Right hindlimb (tissue), 1 donor: ENCODE measurements around the gene GNB1.
"Not testable (repeated sequence)": the region's sequence is repeated elsewhere in the genome, so short reads cannot be mapped to it uniquely, and the experiment has no call there.

Experiments used
- DNase-seq: peaks from one replicate; pipeline ENCODE4 v3.0.0-alpha.2; 2018

Gene GNB1

DNA sequence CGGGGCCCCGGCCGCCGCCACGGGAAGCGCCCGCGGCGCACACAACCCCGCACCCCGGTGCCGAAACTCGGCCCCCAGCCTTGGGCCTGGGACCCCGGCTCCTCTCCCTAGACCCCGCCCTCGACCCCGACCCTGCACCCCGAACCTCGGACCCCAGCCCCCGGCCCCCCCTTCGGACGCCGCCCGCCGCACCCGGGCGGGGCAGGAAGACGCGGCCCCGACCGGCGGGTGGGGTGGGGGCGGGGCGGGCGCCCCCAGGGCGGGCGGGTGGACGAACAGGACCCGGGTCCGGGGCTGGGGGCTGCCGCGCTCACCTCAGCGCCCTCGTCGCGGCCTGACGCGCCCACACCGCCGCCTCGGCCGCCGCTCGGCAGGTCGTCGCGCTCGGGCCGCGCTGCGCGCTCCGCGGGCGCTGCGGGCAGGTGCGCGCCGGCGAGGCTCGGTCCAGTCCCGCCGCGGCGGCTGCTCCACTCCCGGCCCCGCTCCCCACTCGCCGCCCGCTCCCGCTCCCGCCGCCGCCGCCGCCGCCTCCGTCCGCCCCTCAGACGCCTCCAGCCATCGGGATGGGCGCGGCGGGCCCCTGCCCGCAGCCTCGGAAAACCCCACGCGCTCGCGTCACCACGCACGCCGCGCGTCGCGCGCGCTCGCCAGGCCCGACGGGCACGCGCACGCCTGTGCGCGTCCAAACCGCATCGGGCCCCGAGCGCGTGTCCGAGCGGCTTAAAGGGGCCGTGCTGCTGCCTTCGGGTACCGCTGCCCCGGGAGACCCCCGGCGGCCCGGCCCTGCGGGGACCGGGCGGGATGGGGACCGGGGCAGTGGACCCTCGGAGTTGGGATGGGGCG lies at the start of gene GNB1:
TSS of gene GNB1 (minus strand) at position 582 of the 843 bp plus-strand sequence. CDS start 65,634 bp downstream, outside the sequence.
- DNase-seq: peak; percentile 94

DNA sequence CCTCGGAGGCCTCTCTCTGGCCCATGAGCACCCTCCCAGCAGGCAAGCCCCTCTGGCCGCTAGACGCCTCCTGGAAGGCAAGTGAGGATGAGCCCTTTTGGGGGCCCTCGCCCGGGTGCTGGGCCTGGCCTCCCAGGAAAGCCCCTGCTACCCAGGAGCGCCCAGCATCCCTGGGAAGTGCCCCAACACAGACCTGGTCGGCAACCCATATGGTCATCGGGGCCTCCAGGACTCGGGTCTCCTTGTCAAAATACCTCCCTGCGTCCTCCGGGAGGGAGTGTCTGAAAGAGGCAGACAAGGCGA lies 49.2 kb upstream of the GNB1 start:
- DNase-seq: no peak

DNA sequence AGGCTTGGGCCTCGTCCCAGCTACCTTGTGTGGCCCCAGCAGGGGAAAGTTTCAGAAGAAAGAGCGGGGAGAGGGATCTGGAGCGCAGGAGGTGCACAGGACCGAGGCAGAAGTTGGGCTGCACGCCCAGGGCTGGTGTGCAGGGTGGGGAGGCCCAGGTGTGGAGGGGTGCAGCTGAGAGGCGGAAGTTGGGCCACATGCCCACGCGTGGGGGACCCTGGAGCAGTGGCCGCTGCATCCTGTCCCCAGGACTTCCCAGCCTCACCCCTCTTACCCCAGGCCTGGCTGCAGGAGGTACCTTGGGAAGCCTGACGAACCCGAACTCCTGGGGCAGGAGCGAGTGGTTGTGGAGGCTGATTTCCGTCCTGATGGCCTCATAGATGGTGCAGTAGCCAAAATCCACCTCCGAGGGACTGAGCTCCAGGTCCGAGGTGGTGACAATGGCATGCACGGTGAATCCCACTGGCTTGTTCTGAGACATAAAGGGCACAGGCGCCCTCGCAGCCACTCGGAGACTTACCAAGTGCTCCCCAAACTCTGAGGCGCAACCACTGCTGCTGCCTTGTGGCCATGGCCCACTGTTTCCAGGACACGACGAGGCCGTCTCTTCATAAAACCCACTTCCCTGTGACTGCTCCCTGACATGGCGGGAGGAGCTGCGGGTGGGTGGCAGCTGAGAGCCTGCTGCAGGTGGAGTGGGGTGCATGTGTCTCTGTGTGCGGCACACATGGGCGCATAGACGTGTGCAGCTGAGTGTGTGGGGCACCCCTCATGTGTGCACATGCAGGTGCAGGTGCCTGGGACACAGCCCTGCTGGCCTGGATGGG lies 48.6 kb upstream of the GNB1 start:
- no peak for DNase-seq

DNA sequence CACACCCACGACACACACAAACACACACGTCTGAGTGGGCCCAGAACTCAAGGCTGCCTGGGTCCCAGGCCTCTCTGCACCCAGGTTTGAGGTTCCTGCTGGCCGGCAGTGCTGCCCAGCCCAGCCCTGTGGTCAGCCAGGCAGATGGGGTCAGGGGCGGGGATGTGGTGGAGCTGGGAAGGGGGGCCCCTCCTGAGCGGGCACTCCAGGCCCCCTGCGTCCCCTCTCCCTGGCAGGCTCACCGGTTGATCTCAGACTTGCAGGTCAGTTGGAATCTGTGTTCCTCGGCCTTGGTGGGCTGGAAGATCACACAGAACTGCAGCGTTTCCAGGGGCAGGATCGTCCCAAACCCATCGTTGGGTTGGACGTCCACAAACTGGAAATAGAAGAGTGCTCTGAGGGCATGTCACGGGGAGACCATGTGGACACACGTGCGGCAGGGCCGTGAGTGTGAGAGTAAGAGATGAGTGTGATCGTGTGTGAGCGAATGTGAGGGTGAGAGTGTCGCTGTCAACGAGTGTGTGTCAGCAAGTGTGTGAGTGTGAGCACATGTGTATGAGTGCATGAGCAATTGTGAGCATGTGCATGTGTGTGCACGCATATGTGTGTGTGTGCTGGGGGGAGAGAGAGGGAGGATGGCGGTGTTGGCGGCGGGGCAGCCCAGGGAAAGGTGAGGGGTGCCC lies 47.9 kb upstream of the GNB1 start:
- DNase-seq: no peak

DNA sequence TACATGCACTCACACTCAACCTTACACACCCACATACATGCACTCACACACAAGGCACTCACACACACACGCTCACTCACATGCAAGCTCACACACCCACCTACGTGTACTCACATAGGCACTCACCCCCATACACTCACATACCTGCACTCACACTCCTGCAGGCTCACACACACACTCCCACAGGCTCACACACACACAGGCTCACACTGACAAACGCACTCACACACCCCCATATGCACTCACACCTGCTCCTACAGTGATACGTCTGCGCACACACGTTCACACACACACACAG lies 47.3 kb upstream of the GNB1 start:
- no peak for DNase-seq

DNA sequence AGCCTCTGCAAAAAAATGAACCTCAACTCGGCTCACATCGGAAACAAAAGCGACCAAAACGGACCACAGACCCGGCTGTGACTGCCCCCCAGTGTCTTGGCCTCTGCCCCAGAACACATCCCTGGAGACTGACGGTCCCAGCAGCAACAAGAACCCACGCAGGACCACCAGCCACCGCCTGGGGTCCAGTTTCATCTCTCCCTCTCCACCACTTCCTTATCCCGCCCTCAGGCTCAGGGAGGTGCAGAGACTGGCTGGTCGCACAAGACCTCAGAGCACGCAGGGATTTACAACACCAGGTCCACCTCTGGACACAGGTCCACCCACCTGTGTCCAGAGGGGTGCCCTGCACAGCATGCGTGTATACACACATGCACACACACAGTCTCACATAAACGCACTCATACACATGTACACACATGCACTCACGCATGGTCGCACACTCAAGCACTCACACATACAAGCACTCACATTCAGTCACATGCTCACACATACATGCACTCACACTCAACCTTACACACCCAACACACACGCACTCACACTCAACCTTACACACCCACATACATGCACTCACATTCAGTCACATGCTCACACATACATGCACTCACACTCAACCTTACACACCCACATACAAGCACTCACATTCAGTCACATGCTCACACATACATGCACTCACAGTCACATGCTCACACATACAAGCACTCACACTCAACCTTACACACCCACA lies 46.8 kb upstream of the GNB1 start:
- DNase-seq: no peak

DNA sequence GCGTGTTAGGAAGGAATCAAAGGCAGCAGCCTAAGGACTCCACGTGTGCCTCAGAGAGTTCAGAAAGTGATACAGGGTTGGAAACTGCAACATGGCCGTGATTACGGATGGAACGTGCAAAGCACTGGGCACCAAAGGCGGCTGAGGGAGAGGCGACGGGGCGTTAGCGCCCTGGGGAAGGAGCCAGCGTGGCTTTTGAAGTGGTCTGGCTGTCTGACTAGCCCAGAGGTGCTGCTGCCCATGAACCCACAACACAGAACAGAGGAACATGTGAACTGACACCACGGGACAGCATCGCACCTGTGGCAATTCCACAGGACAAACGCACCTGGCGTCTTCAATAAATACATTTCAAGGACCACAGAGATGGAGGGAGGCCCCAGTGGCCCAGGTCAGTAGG lies 46.2 kb upstream of the GNB1 start:
- no peak for DNase-seq

DNA sequence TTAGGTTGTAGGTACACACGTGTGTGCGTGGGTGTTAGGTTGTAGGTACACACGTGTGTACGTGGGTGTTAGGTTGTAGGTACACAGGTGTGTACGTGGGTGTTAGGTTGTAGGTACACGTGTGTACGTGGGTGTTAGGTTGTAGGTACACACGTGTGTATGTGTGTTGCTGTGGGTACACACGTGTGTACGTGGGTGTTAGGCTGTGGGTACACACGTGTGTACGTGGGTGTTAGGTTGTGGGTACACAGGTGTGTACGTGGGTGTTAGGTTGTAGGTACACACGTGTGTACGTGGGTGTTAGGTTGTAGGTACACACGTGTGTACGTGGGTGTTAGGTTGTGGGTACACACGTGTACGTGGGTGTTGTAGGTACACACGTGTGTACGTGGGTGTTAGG lies 44.0 kb upstream of the GNB1 start:
- not testable (repeated sequence) for DNase-seq

DNA sequence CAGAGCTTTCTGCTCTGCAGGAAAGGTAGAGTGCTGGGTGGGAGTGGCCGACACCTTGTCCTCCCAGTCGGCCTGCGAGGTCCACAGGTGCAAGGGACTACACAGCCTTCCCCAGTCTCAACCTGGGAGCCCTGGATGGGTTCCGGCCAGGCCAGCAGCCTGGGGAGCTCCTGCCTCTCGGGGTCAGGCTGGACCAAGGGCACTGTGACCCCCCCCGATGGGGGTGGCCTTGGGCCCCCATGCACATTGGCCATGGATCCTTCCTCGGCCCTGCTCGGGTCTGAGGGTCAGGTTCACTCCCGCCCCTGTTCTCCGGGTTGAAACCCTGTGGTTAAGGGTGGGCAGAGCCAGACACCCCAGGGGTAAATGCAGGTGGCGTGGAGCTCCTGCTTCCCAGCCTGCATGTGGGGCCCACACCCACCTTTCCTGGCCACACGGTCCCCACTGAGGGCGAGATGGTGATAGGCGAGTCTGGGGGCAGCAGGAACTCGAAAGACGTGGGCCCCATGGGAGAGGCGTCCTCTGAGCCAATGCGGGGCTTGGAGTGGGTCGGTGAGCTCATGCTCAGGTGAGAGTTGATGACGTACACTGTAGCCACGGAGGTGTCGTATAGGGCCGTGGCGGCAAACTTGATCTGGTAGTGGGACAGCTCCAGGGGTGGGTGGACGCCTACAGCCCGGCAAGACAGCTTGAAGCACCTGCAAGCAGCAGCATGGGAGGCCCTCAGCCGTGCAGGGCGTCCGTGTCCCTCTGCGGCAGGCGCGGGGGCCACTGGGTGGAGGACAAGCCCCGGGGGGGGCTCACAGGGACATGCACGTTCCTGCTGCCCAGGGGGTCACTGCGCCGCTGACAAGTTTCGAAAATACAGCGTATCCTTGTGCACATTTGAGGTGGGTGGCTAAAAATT lies 39.0 kb upstream of the GNB1 start:
- no peak for DNase-seq

DNA sequence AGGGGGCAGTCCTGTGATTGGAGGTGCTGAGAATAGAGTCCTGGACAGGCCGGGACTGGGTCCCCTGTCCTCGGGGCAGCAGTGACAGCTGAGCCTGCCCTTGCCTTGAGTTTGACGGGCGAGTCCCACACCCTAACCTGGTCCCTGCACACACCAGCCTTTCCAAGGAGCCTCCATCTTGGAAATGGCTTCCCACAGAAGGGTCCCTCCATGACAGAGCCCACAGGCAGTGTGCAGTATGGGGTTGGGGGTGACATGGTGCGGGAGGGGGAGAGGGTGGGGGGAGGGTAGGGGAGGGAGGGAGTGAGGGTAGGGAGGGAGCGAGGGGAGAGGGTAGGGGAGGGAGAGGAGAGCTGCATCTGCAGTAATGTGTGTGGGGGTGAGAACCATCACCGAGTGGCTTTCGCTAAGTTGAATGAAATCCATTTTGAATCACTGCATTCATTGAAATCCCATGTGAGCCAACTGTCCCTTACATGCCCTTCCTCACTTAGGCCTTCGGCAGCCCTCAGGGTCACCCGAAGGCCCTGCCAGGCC lies 38.3 kb upstream of the GNB1 start:
- no peak for DNase-seq

DNA sequence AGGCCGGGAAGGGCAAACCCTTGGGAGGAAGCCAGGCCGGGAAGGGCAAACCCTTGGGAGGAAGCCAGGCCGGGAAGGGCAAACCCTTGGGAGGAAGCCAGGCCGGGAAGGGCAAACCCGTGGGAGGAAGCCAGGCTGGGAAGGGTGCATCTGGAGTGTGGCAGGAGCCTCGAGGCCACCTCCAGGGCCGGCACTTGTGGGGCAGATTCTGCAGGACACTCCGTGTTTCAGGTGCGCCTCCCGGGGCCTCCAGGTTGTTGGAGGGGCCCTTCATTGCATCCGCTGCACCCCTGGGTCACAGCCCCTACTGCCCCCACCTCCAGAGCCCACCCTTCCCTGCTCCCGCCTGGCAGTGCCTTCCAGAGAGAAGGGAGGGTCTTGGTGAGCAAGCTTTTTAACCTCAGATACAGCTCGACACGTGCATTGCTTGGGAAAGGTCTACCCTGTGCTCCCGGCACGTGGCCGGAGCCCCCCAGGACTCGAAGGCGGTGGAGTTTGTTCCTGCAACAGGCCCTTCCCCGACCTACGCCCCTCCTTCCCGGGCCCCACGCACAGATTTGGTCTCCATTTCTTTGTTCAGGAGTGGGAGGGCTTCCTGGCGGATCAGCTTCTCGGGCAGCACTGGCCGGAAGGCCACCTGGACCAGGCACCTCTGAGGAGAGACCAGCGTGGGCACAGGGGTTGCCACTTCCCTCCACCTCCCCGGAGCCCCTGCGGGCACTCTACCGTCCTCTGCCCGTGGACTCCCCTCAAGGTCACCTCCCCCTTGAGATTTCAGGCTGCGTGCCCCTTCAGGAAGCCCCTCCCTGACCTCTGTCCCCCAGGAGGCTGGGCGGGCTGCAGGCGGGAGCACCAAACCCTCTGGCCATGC lies 37.6 kb upstream of the GNB1 start:
- no peak for DNase-seq

DNA sequence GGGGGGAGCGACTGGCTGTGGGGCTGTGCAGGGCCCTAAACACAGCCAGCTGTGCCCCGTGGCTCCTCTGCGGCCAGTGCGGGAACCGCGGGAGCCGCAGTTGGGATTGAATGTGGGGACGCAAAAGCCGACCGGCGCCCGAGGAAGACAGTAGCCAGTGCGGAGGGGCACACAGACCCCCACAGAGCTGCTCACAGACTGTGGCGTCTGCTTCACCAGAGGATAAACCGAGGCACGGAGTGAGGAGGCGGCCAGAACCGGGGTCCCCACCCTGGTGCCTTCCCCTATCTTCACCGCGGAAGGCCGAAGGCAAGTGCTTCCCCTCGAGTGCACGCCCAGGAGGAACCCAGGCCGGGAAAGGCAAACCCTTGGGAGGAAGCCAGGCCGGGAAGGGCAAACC lies 36.9 kb upstream of the GNB1 start:
- DNase-seq: no peak

DNA sequence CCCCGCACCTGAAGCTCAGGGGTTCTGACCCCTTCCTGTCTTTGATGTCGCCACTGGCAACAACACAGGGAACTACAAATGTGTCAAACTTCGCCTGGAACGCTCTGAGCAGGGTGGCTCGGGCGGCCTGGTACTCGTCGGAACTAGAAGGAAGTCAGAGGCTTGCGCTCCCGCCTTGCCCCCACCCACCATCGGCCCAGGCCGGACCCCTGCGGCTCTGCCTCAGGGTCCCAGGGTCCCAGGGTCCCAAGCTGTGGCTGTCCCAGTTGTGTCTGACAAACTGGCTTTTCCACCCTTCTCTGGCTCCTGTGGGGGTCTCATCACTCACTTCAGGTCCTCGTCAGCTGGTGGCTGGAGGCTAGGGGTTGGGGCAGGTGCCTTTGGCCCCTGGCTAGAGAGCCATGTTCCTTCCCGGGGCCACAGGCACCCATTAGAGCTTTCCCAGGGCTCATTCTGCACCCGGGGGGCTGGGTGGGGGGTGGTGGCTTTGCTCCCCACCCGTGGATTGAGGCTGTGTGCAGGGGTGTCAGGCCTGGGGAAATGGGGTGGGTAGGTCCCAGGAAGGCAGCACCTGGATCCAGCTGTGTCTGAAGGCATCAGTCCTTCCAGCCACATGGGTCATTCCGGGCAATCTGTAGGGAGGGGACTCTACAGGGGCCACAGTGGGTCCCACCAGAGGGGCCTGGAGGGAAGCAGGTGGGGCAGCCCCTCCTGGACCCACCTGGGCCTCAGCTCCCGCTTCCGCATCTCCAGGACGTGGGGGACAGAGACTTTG lies 36.2 kb upstream of the GNB1 start:
- DNase-seq: peak; percentile 6

DNA sequence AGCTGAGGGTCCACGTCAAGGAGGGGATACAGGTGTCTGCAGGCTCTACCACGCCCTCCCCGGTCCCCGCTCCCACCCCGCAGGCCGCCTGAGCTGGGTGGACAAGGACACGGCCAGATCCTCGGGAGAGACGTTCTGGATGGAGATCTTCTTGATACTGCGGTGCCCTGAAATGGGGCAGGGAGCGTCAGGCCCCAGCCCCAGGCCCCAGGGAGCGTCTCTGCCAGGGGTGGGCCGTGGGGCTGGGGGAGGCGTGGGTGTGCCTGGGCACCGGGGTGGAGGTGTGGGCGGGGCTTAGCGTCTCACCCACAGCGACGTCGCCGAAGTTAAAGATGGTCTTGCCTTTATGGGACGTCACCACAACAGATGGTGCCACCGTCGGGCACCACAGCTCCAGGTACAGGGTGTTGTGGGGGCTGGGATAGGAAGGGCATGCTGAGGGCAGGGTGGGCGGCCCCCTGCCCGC lies 35.5 kb upstream of the GNB1 start:
- DNase-seq: no peak

DNA sequence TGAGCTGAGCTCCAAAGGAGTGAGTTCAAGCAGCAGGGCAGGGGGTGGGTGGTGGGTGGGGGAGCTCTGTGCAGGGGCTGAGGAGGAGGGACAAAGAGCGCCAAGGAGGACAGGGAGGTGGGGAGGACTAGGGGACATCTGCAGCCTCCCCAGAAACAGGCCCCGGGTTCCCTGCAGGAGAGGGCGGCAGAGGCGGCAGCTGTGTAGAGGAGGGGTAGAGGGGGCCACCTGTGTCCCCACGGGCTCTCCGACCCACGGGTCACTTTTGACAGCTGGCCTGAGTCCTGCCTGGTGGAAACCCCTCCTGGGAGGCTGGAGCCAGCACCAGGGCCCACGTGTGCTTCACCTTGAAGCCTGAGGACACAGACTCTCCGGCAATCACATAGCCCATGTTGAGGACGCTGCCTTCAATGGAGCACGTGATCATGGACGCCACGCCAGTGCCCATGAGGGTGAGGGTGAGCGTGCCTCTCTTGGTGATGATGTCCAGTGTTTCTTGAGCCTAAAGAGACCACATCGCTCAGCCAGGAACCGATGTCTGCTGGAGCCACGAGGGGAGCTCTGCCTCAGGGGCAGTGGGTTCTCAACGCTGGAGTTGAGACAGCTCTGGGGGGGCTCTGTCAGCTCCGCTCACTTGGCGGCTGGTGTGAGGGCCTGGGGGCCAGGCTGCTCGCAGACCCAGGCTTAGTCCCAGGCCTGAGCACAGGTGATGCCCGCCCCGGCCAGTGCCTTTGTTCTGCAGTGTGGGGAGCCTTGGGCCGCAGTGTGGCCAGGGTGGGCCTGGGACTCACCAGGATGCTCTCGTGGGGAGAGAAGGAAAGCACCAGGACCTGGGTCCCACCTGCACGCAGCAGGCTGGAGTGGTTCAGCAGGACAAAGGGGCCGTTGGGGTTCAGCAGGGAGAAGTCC lies 34.8 kb upstream of the GNB1 start:
- peak; percentile 14 for DNase-seq

DNA sequence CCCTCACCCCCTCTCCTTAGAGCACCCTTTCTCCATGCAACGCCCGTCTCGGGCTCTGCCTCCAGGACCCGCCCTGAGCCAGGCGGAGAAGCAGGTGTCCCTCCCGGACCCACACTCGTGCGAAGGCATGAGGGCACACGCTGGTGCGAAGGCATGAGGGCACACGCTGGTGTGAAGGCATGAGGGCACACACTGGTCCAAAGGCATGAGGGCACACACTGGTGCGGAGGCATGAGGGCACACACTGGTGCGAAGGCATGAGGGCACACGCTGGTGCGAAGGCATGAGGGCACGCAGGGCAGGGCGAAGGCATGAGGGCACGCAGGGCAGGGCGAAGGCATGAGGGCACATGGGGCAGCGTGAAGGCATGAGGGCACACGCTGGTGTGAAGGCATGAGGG lies 34.0 kb upstream of the GNB1 start:
- peak; percentile 17 for DNase-seq

DNA sequence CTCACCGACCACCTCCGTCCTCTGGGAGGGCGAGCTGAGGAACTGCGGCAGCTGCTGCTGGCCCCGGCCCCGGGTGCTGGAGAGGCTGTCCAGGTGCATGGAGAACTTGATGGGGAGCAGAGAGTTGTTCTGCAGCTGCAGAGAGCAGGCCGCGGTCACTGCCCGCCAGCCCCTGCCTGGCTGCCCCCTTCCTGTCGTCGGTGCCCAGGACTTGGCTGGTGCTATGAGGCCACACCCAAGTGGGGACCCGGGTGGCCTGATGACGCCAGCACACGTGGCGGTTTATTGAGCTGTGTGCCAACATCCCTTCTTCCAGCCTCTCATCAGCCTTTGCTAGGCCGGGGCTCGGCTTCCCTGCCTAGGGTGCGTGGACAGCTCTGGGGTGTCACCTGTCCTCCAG lies 33.5 kb upstream of the GNB1 start:
- DNase-seq: peak; percentile 68

DNA sequence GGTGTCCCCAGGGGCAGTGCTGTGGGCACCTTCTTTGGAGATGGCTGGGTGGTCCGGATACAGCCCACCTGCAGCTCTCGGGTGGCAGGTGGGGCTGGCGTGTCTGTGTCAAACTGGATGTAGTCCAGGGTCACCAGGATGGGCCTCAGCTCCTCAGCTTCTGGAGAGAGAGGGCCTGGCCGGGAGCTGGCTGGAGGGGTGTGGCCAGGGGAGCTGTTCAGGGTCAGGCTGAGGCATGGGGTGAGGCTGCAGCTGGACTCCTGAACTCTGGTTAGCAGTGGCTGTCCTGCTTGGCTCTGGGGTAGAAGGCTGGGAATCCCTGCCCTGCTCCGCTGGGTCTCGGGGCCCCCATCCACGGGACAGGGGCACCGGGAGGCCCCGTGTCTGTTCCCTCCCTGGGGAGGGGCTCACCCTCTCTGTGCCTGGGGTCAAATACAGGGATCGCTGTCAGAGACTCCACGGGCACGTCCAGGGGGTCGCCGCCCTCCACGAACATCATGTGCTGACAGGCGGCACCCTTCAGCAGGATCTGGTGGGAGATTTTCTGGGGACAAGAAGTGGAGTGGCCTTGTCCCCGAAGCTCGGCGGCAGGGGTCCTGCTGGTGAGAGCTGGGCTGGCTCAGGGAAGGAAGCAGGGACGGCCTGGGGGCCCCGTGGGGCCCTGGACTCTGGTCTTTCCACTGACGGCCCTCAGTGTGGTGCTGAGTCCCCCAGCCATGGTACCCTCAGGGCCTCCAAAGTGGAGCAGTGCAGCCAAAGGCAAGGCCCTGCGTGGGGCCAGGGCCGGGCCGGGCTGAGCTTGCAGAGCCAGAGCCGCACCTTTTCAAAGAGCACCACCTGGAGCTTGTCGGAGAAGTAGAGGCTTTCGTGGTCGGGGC lies 32.3 kb upstream of the GNB1 start:
- DNase-seq: peak; percentile 26
